NCI-H2196 (cell line): ENCODE results near the gene FICD.

ENCODE experiments used
- DNase-seq: peaks from one replicate; lab custom pipeline; 2025; ENCODE audit not compliant: unreplicated experiment; lab: John Stamatoyannopoulos, UW

FICD gene

GRCh38 chr12:108565146-108565545, 50.1 kb downstream of the FICD start:
- no peak for DNase-seq

- peak; percentile 91 for DNase-seq
Measured at GRCh38 chr12:108565976-108566375, 50.9 kb downstream of the FICD start.

GRCh38 chr12:108566452-108566851, 51.4 kb downstream of the FICD start:
- no peak for DNase-seq

- DNase-seq, result peak; percentile 27
Measured at GRCh38 chr12:108567406-108568337, 52.6 kb downstream of the FICD start.

- peak; percentile 61 for DNase-seq
Measured at GRCh38 chr12:108568338-108569154, 53.5 kb downstream of the FICD start.
